GM19023 (cell line): ENCODE measurements around the gene CHST13.

ENCODE experiments used
- ATAC-seq: cut with Tn5 transposase; IDR thresholded peaks from one replicate; pipeline ENCODE4 v1.9.1; 2021; ENCODE audit warnings: mild to moderate bottlenecking, moderate library complexity; ENCODE audit not compliant: unreplicated experiment

Gene CHST13

GRCh38 chr3:126523745-126524428, at the start of gene CHST13:
Gene CHST13, plus strand, starts transcription at chr3:126524155. Its CDS starts 178 bp downstream, at chr3:126524333.
- ATAC-seq, result no peak

- peak; percentile 17 for ATAC-seq
Observed at GRCh38 chr3:126474498-126475412, 49.2 kb upstream of the CHST13 start.

- peak; percentile 87 for ATAC-seq
Observed at GRCh38 chr3:126475413-126476114, 48.4 kb upstream of the CHST13 start, which contains the start of gene ZXDC. Gene ZXDC, minus strand, starts transcription at chr3:126475891. Its CDS starts 26 bp downstream, at chr3:126475865.

- ATAC-seq, result peak; percentile 24
Observed at GRCh38 chr3:126476166-126477060, 47.5 kb upstream of the CHST13 start.

- ATAC-seq, result no peak
Observed at GRCh38 chr3:126477061-126477380, 46.9 kb upstream of the CHST13 start.

- ATAC-seq, result no peak
Observed at GRCh38 chr3:126478581-126479310, 45.2 kb upstream of the CHST13 start.

GRCh38 chr3:126479642-126480041, 44.3 kb upstream of the CHST13 start:
- ATAC-seq, result no peak

- ATAC-seq, result no peak
Observed at GRCh38 chr3:126480206-126480605, 43.7 kb upstream of the CHST13 start.

GRCh38 chr3:126480861-126481260, 43.1 kb upstream of the CHST13 start:
- no peak for ATAC-seq

- no peak for ATAC-seq
Observed at GRCh38 chr3:126481808-126482502, 42.0 kb upstream of the CHST13 start.

- no peak for ATAC-seq
Observed at GRCh38 chr3:126482503-126483255, 41.3 kb upstream of the CHST13 start.

- ATAC-seq, result no peak
Observed at GRCh38 chr3:126483321-126483761, 40.6 kb upstream of the CHST13 start.

GRCh38 chr3:126484148-126484547, 39.8 kb upstream of the CHST13 start:
- ATAC-seq, result no peak

GRCh38 chr3:126484662-126485061, 39.3 kb upstream of the CHST13 start:
- no peak for ATAC-seq

GRCh38 chr3:126485176-126485897, 38.6 kb upstream of the CHST13 start:
- no peak for ATAC-seq

GRCh38 chr3:126485956-126486355, 38.0 kb upstream of the CHST13 start:
- ATAC-seq, result no peak

GRCh38 chr3:126486360-126486847, 37.6 kb upstream of the CHST13 start:
- no peak for ATAC-seq
